Tongue (tissue), 2 donors: ENCODE data around the gene SLC24A4. TPM values are rescaled to one million over a fixed set of nuclear protein-coding genes. Genes with fewer than 3 reads are reported as not detected.

Experiments used
- DNase-seq: peaks from one replicate; pipeline ENCODE4 v3.0.0-alpha.2; 2015
- total RNA-seq: library from RNA; depleted of rRNA; stranded (reverse); fragments of >200 nt; gene quantifications from one replicate; pipeline ENCODE4 v1.2.3, GENCODE V29; 2014

SLC24A4 gene
- total RNA-seq, 1 donor from 2014 or later = 1.0 TPM

GRCh38 chr14:92439537-92440344 lies 116.8 kb downstream of the SLC24A4 start:
- DNase-seq = peak; percentile 51

GRCh38 chr14:92440345-92441003 lies 117.5 kb downstream of the SLC24A4 start:
- no peak for DNase-seq

- no peak for DNase-seq
Measured at GRCh38 chr14:92441751-92442504, 119.0 kb downstream of the SLC24A4 start.

GRCh38 chr14:92443167-92443566 lies 120.2 kb downstream of the SLC24A4 start:
- peak; percentile 73 for DNase-seq

DNA sequence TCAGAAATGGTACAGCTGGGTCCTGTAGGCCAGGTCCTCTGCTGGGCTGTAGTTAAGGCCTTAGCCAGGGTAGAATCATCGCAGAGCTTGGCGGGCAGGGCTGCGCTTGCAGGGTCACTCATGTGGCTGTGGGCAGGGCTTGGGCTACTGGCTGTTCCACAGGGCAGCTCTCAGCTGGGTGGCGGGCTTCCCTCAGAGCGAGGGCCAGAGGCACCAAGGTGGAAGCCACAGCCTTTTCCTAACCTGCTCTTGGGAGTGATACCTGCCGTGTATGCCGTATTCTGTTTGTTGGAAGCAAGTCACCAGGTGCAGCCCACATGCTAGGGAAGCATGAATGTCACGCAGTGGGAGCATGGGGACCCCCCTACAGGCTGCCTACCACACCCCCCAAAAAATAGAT lies 120.8 kb downstream of the SLC24A4 start:
- no peak for DNase-seq

DNA sequence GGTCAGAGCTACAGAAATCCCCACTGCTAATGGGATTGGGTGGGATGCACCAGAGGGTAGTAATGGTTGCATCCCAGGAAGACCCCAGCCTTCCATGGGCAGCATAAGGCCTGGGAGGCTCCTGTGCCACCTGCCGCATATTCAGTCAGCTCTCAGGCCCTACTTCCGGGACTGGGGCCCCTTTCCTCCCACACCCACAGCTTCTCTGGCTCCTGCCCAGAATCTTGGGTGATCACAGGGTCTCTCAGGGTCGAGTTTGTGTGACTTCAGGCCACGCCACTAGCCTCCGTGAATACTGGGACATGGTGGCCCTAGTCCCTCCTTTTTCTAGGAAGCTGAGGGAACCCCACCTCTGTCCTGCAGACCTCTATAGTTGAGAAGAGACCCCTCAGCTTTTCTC lies 123.8 kb downstream of the SLC24A4 start:
- DNase-seq = no peak

- DNase-seq = no peak
Measured at GRCh38 chr14:92447416-92448197, 124.6 kb downstream of the SLC24A4 start.

DNA sequence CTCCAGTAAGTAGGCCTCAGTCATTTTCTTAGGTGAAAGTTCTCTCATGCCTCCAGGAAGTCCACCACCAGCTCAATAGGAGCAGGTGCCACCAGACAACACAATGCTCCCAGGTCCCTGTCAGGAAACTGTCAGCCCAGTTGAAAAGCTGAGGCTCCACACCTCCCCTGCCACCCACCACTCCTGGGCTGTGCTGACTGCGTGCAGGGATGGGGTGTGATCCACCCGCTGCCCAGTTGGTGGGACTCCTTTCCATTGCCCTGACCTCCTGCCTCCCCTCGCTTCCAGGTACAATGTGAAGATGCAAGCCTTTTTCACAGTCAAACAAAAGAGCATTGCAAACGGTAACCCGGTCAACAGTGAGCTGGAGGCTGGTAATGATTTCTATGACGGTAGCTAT lies 125.8 kb downstream of the SLC24A4 start:
- no peak for DNase-seq

DNA sequence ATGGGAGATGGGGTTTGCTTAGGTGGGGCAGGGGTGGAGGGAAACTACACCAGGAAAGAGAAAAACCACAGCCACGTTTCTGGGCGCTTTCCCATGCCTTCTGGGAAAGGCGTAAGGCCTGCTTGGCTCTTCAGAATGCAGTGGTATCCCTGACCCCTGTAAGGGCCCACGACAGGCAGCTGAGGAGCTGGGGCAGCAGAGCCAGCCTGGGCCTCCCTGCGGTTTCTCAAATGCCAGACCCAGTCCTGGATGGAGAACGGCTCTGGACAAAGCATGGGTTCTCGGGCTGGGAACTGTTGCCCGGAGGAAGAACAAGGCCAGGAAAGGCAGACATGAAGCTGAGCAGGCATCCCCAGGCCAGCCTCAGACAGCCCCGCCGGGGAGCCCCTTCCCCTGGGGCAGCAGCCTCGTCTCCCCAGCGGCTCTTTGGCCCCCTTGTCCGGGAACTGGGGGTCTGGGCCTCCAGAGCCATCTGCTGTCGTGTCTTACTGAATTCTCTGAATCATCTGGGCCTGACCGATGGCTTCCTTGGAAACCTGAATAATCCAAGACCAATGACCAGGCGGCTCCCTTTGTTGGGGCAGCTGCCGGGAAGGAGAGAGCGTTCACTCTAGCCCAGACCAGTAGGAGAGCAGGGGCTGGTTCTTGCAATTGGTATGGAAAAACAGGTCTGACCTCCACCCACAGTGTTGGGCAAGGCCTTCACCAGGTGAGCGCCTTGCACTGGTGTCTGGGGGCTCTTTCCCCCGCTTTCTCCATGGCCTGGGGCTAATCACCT lies 126.6 kb downstream of the SLC24A4 start:
- DNase-seq = no peak

DNA sequence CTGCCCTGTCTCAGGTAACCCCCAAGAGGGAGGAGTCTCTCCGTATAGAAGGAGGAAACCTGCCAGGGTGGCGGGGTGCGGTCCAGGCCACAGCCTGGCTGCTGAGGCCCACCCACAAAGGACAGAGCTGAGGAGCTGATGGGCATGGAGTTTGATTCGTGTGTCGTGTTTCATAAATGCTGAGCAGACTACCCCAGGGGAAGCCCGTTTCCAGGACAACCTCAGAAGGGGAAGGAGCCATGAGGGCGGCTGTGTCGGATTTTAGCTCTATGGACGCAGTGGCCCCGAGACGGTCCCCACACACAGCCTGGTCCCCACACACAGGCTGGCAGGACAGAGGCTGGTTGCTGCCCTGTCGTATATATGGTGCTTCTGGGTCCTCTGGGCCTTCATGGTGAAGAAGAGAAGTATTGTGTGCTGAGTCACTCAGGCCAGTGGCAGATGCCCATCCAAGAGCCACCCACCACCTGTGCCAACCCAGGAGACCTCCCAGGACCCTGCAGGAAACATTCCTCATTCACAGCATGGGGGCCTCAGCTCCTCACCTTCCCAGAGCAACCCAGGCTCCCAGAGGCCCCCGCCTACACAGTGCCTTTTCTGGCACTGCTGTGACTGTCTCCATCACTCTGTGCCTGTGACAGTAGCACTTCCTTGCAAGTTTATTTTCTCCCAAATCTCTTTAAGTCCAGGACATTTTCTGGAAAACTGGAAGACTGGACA lies 127.5 kb downstream of the SLC24A4 start:
- DNase-seq = no peak

GRCh38 chr14:92451245-92451644 lies 128.3 kb downstream of the SLC24A4 start:
- DNase-seq = no peak

DNA sequence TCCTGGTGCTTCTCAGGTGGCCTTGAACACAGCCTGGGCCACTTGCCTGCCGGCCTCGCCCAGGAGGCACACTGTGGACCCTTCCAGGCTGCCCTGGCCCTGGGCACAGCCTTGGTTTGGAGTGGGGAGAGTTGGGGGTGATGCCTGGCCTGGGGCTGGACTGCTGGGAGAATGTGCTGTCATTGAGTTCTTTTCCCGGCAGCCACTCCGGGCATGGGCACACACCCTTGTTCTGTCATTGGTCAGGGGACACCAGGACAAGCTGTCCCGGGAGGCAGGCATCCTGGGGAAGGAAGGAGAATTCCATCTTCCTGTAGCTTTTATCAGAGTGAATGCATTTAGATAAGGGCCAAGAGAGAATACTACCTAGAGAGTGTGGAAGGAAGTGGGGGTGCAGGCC lies 128.8 kb downstream of the SLC24A4 start:
- no peak for DNase-seq

DNA sequence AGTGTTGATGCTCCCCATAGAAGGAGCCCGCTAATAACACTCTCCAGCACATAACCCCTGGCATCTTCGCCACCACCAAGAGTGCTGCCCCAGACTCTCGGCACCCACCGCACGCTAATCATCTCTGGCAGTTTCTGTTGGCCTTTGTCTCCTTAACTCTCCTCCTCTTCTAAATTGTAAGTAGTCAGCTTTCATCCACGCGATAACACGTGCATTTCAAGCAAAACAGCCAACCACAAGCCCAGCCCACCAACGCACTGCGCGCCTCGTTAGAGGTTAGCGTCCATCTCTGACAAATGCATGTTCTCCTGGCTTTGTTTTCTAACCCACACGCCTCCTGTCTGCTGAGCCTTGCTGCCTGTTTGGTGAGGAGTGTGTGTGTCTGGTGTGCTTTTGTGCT lies 129.5 kb downstream of the SLC24A4 start:
- no peak for DNase-seq

GRCh38 chr14:92453691-92454090 lies 130.7 kb downstream of the SLC24A4 start:
- no peak for DNase-seq

GRCh38 chr14:92455231-92455630 lies 132.3 kb downstream of the SLC24A4 start:
- DNase-seq = no peak

- DNase-seq = peak; percentile 86
Measured at GRCh38 chr14:92456215-92457015, 133.4 kb downstream of the SLC24A4 start.

DNA sequence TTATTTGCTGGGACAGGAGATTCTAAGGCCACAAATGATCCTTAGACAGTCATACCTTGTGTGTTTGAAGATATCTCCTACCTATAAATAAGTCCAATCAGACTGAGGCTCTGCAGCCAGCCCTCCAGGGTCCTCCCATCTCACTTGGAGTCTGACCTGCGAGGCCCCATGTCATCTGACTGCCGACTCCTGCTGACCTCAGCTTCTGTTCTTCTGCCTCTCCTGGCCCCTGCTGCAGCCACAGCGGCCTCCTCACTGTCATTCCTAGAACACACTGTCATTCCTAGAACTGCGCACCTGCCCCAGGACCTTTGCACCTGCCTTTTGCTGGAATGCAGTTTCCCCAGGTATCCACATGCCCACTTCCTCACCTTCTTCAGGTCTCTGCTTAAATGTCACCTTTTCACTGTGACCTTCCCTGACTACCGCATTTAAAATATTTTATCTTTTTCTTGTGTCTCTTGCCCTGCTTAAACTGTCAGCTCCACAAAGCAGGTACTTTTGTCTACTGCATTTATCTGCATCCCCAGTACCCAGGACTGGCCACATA lies 134.1 kb downstream of the SLC24A4 start:
- DNase-seq = no peak

- no peak for DNase-seq
Measured at GRCh38 chr14:92458136-92459029, 135.4 kb downstream of the SLC24A4 start.
